ENCODE data around the gene INO80.

INO80 gene

GRCh38 chr15:40941528-40942336 lies 174.3 kb downstream of the INO80 start:
- peak; percentile 32; the same call in 1 of the 2 replicates for TF ChIP-seq POLR2A (IDR thresholded peaks at IDR 0.05; ENCODE audit: low read depth, low read length)
- peak; percentile 90 for DNase-seq (ENCODE audit: insufficient read length, low spot score)
- FAIRE-seq: no peak

GRCh38 chr15:40941068-40941527 lies 175.0 kb downstream of the INO80 start:
- FAIRE-seq (no peak), DNase-seq (ENCODE audit: insufficient read length, low spot score) (no peak)
- TF ChIP-seq POLR2A (IDR thresholded peaks at IDR 0.05; ENCODE audit: low read depth, low read length): no peak

- FAIRE-seq (no peak), DNase-seq (ENCODE audit: insufficient read length, low spot score) (no peak)
- TF ChIP-seq POLR2A (IDR thresholded peaks at IDR 0.05; ENCODE audit: low read depth, low read length): no peak
These were observed 175.7 kb downstream of the INO80 start for GRCh38 chr15:40940296-40940801.

- FAIRE-seq: no peak
- TF ChIP-seq POLR2A (IDR thresholded peaks at IDR 0.05; ENCODE audit: low read depth, low read length): no peak
- no peak for DNase-seq (ENCODE audit: insufficient read length, low spot score)
These were observed 177.6 kb downstream of the INO80 start for GRCh38 chr15:40938536-40938870.

- peak; percentile 88 for DNase-seq (ENCODE audit: insufficient read length, low spot score)
- TF ChIP-seq POLR2A (IDR thresholded peaks at IDR 0.05; ENCODE audit: low read depth, low read length): no peak
- FAIRE-seq: no peak
These were observed 178.1 kb downstream of the INO80 start for GRCh38 chr15:40937762-40938535.

- FAIRE-seq: no peak
- DNase-seq (ENCODE audit: insufficient read length, low spot score): no peak
- TF ChIP-seq POLR2A (IDR thresholded peaks at IDR 0.05; ENCODE audit: low read depth, low read length): no peak
These were observed 179.1 kb downstream of the INO80 start for GRCh38 chr15:40936709-40937666.

GRCh38 chr15:40936234-40936708 lies 179.8 kb downstream of the INO80 start:
- FAIRE-seq (no peak), DNase-seq (ENCODE audit: insufficient read length, low spot score) (no peak)
- TF ChIP-seq POLR2A (IDR thresholded peaks at IDR 0.05; ENCODE audit: low read depth, low read length): no peak

- TF ChIP-seq POLR2A (IDR thresholded peaks at IDR 0.05; ENCODE audit: low read depth, low read length): no peak
- FAIRE-seq: no peak
- no peak for DNase-seq (ENCODE audit: insufficient read length, low spot score)
These were observed 181.6 kb downstream of the INO80 start for GRCh38 chr15:40934457-40934856.

GRCh38 chr15:40933517-40933902 lies 182.6 kb downstream of the INO80 start:
- no peak for TF ChIP-seq POLR2A (IDR thresholded peaks at IDR 0.05; ENCODE audit: low read depth, low read length)

GRCh38 chr15:40932649-40933516 lies 183.2 kb downstream of the INO80 start:
- DNase-seq (ENCODE audit: insufficient read length, low spot score) (no peak), FAIRE-seq (no peak)
- TF ChIP-seq POLR2A (IDR thresholded peaks at IDR 0.05; ENCODE audit: low read depth, low read length): no peak

More at GRCh38 chr15:40933517-40933902, 182.6 kb downstream of the INO80 start:
- DNase-seq (ENCODE audit: insufficient read length, low spot score) (no peak), FAIRE-seq (no peak)

GRCh38 chr15:40932156-40932555 lies 183.9 kb downstream of the INO80 start:
- no peak for DNase-seq (ENCODE audit: insufficient read length, low spot score)
- no peak for FAIRE-seq
- TF ChIP-seq POLR2A (IDR thresholded peaks at IDR 0.05; ENCODE audit: low read depth, low read length): no peak

GRCh38 chr15:40931300-40932142 lies 184.6 kb downstream of the INO80 start:
- no peak for TF ChIP-seq POLR2A (IDR thresholded peaks at IDR 0.05; ENCODE audit: low read depth, low read length)
- FAIRE-seq (no peak), DNase-seq (ENCODE audit: insufficient read length, low spot score) (no peak)

All from H54 (cell line).